HCEC 1CT (cell line): ENCODE measurements around the gene SMIM43.
"Not testable (repeated sequence)": the region's sequence is repeated elsewhere in the genome, so short reads cannot be mapped to it uniquely, and the experiment has no call there.

Experiments
- DNase-seq: peaks from one replicate; pipeline ENCODE4 v3.0.0-alpha.2; 2017

Gene SMIM43

GRCh38 chr4:121733942-121734341 lies 31.0 kb downstream of the SMIM43 start:
- DNase-seq = no peak

- not testable (repeated sequence) for DNase-seq
Observed at GRCh38 chr4:121729753-121730152, 35.2 kb downstream of the SMIM43 start.

- DNase-seq = peak; percentile 78
Observed at GRCh38 chr4:121728798-121729226, 36.2 kb downstream of the SMIM43 start.

- DNase-seq = peak; percentile 64
Observed at GRCh38 chr4:121728066-121728465, 36.9 kb downstream of the SMIM43 start.

- peak; percentile 54 for DNase-seq
Observed at GRCh38 chr4:121726642-121727268, 38.2 kb downstream of the SMIM43 start.

GRCh38 chr4:121724671-121725070 lies 40.3 kb downstream of the SMIM43 start:
- no peak for DNase-seq

- no peak for DNase-seq
Observed at GRCh38 chr4:121721700-121722099, 43.3 kb downstream of the SMIM43 start.

GRCh38 chr4:121720109-121720508 lies 44.9 kb downstream of the SMIM43 start:
- DNase-seq = no peak

- DNase-seq = no peak
Observed at GRCh38 chr4:121717680-121718237, 47.2 kb downstream of the SMIM43 start.

GRCh38 chr4:121714548-121714947 lies 50.4 kb downstream of the SMIM43 start:
- no peak for DNase-seq

- DNase-seq = no peak
Observed at GRCh38 chr4:121712783-121713182, 52.2 kb downstream of the SMIM43 start.

- DNase-seq = no peak
Observed at GRCh38 chr4:121712001-121712651, 52.8 kb downstream of the SMIM43 start.

GRCh38 chr4:121711263-121712000 lies 53.5 kb downstream of the SMIM43 start:
- DNase-seq = peak; percentile 91

GRCh38 chr4:121709766-121710405 lies 55.1 kb downstream of the SMIM43 start:
- no peak for DNase-seq
